GM12872 (cell line): ENCODE data around the gene WDR91.
A peak's percentile ranks its signal among the peaks of the same experiment; 100 is the strongest.

ENCODE experiments used
- TF ChIP-seq, protein P1 (sequence below): IDR thresholded peaks from 3 replicates; pipeline ENCODE4 v1.5.1; 2011; ENCODE audit warnings: low read depth, mild to moderate bottlenecking, low read length, moderate library complexity; ENCODE audit not compliant: insufficient read depth

WDR91 gene

DNA sequence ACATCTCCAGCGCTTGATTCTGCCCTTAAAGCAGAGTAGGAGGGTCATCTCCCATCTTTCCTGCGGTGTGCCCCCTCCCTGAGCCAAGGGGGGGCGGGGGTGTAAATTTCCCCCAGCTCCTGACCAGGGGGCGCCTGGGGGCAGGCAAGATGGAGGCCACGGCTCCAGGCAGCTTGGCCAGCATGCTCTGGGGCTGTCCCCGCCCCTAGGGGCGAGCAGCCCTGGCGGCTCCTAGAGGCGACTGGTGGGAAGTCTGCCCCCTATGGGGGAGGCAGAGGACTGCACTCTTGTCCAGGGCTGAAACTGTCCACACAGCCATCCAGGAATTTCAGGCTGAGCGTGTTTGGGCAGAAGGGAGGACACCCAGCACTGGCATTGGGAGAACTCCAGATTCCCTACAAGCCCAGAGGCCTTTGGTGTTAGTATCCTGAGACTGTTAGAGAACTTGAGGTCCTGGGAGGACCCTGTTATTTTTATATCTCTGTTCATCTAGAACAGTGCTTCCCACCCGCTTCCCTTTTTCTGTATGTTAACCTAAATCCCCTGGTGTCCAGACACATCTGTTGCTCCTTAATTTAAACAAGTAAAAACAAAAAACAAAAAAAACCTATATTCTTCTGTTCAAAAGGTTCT lies 26.9 kb upstream of the WDR91 start:
- TF ChIP-seq, protein P1, sequence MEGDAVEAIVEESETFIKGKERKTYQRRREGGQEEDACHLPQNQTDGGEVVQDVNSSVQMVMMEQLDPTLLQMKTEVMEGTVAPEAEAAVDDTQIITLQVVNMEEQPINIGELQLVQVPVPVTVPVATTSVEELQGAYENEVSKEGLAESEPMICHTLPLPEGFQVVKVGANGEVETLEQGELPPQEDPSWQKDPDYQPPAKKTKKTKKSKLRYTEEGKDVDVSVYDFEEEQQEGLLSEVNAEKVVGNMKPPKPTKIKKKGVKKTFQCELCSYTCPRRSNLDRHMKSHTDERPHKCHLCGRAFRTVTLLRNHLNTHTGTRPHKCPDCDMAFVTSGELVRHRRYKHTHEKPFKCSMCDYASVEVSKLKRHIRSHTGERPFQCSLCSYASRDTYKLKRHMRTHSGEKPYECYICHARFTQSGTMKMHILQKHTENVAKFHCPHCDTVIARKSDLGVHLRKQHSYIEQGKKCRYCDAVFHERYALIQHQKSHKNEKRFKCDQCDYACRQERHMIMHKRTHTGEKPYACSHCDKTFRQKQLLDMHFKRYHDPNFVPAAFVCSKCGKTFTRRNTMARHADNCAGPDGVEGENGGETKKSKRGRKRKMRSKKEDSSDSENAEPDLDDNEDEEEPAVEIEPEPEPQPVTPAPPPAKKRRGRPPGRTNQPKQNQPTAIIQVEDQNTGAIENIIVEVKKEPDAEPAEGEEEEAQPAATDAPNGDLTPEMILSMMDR = peak; percentile 73

DNA sequence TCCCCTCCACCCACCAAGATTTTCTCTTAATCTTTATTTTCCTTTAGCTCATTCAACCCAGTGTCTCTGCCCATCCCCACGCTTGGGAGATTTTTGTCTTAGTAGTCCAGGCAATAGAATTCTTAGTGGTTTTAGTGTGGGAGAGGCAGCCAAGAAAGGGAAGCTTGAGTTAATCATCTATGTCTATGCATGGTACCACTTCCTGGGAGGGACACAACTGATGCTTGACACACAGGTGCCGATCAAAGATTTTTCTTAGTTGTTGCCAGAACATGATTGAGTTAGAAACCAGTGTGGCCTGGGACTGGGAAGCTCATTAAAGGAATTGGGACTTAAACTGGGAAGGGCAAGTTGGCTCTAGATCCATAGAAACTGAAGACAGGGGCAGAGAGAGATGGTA lies 25.4 kb upstream of the WDR91 start:
- TF ChIP-seq, protein P1 = no peak

DNA sequence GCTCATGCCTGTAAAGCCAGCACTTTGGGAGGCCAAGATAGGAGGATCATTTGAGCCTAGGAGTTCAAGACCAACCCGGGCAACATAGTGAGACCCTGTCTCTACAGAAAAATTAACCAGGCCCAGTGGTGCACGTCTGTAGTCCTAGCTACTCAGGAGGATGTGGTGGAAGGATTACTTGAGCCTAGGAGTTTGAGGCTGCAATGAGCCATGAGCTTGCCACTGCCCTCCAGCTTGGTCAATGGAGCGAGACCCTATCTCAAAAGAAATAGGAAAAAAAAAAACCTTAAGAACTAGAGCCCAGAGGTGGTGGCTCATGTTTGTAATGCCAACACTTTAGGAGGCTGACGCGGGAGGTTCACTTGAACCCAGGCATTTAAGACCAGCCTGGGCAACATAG lies 24.5 kb upstream of the WDR91 start:
- TF ChIP-seq, protein P1 = no peak

DNA sequence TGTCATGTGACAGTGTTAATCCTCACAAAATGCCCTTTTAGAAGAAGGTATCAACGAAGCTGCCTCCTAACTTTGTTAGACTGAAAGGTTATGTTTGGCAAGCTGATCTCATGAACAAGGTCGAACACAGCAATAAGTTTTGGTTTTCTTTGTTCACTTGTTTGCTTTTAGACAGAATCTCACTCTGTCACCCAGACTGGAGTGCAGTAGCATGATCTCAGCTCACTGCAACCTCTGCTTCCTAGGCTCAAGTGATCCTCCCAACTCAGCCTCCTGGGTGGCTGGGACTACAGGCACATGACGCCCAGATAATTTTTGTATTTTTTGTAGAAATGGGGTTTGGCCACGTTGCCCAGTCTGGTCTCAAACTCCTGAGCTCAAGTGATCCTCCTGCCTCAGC lies 23.4 kb upstream of the WDR91 start:
- TF ChIP-seq, protein P1 = no peak

DNA sequence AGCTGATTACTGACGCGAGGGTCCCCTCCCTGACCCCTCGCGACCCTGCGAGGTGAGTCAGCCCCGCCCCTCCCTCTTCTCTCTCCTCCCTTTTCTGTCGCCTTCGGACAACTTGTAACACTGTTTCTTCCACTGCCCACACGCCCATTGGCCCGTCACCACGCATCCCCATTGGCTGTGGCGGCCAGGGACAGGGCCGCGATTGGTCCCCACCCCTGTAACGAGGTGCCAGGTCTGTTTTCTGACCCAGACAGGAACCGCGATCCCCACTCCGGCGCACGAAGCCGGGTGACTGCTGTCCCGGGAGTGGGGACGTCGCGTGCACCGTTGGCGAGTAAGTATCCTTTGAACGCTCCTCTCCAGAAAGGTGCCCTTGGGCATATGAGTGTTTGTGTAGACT lies 22.2 kb upstream of the WDR91 start, which contains the start of gene STRA8:
TSS of gene STRA8 (plus strand) at position 269 of the 400 bp plus-strand sequence. CDS start 6,687 bp downstream, outside the sequence.
- TF ChIP-seq, protein P1 = no peak

DNA sequence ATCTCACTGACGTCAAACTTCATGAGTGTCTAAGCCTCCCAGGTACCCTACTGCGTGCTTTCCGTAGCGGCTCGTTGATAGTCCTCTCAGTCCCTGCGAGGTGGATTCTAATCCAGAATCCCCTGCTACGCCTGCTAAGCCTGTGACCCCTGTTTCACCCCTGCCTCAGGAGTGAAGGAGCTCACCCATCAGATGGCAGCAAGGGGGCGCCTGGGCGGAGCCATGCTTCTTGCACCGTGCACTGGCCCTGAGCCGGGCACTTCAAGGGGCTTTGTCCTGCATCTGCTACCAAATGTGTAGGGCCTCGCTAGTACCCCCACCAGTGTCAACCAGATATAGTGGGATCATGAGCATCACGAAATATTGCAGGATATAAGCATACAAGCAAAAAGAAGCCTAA lies 21.4 kb upstream of the WDR91 start:
- TF ChIP-seq, protein P1 = peak; percentile 55

DNA sequence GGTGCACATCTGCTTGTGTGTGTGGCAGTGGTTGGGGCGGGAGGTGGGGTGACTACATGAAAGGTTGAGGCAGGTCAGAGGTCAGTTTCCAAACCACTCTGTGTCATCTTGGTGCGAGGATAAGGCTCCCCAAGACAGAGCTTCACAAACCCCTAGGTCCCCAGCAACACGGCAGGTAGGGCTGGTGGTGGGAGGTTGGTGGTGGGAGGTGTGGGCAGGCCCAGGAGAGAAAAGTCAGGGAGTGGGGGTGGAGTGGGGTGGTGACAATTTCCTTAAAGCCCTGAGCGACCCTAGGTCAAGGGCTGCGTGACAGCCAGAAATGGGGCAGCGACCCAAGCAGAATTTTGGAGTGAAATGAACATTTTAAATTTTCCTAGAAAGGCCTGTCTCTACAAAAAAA lies 20.8 kb upstream of the WDR91 start:
- TF ChIP-seq, protein P1 = no peak

DNA sequence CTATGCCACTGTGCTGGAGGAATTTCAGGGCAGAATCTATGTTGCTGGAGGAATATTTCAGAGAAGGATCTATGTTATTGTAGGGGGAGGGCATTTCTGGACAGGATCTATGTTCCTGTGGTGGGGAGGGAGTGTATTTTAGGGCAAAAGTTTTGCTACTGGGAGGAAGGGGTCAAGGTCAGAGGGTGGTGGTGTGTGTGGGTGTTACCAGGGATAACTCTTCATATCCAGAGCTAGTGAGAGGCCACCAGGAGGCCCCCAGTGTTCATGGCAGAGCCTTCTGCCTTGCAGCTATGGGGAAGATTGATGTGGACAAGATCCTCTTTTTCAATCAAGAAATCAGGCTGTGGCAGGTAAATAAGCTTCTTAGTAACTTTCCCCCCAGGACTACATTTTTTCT lies 20.4 kb upstream of the WDR91 start:
- TF ChIP-seq, protein P1 = no peak
